HUES48 (cell line): ENCODE results near the gene FBXO15.

Experiments
- H3K27ac ChIP-seq: one replicate; pipeline ENCODE4 v1.7.0; 2013; ENCODE audit warnings: low read depth, low read length, inconsistent platforms
- H3K27me3 ChIP-seq: 2 replicates; pipeline ENCODE4 v1.6.1; 2013; ENCODE audit warnings: mild to moderate bottlenecking, low read length; ENCODE audit not compliant: control insufficient read depth, insufficient read depth
- H3K36me3 ChIP-seq: 2 replicates; pipeline ENCODE4 v1.6.1; 2013; ENCODE audit warnings: low read length; ENCODE audit not compliant: control insufficient read depth, insufficient read depth
- H3K4me1 ChIP-seq: 2 replicates; pipeline ENCODE4 v1.6.1; 2013; ENCODE audit warnings: mild to moderate bottlenecking, low read length; ENCODE audit not compliant: control insufficient read depth, insufficient read depth
- H3K4me3 ChIP-seq: 2 replicates; pipeline ENCODE4 v1.5.1; 2013; ENCODE audit warnings: mild to moderate bottlenecking, low read depth, low read length
- H3K9ac ChIP-seq: 2 replicates; pipeline ENCODE4 v1.6.1; 2013; ENCODE audit warnings: mild to moderate bottlenecking, low read depth, low read length, moderate library complexity
- H3K9me3 ChIP-seq: 2 replicates; pipeline ENCODE4 v1.6.1; 2013; ENCODE audit warnings: low read length; ENCODE audit not compliant: control insufficient read depth, insufficient read depth

FBXO15 gene

DNA sequence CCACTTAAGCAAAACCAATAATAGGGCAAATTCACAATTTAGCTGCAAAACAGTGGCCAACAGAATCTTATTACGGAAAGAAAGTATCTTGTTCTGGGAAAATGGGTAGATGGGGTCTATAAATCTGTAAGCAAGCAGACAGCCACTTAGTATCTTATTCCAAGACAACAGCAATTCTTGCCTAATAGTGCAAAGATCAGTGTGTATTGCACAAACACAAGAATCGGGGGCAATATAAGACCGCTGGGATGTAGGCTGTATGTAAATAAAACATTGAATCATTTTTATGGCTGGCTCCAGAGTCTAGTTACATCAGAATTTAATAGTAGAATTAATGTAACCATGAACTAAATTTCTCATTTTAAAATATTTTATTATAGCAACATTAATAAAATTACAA is 85.6 kb downstream of the FBXO15 start:
- H3K27me3 ChIP-seq, result no peaks in the 10 kb centered on the region
- no peak overlapping the region for H3K4me3 ChIP-seq
- H3K27ac ChIP-seq, result no peak overlapping the region
- H3K9ac ChIP-seq, result no peak overlapping the region
- H3K36me3 ChIP-seq, result no peaks in the 10 kb centered on the region
- H3K4me1 ChIP-seq, result no peaks in the 10 kb centered on the region
- H3K9me3 ChIP-seq, result no peaks in the 10 kb centered on the region

DNA sequence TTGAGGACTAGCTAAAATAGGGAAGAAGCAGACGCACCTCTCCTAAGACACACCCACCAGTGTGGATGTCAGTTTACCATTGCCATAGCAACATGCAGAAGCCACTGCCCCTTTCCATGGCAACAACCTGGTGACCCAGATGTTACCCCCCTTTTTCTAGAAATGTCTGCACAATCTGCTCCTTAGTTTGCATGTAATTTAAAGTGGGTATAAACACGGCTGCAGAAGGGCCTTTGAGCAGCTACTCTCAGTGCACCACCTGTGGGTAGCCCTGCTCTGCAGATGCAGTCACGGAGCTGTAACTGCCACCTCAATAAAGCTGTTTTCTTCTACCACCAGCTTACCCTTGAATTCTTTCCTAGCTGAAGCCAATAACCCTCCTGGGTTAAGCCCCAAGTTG is 87.1 kb downstream of the FBXO15 start:
- Histone ChIP-seq H3K36me3 (no peaks in the 10 kb centered on the region), H3K27ac (no peak overlapping the region), H3K4me3 (no peak overlapping the region), H3K9ac (no peak overlapping the region), H3K4me1 (no peaks in the 10 kb centered on the region), H3K9me3 (no peaks in the 10 kb centered on the region), H3K27me3 (no peaks in the 10 kb centered on the region)

DNA sequence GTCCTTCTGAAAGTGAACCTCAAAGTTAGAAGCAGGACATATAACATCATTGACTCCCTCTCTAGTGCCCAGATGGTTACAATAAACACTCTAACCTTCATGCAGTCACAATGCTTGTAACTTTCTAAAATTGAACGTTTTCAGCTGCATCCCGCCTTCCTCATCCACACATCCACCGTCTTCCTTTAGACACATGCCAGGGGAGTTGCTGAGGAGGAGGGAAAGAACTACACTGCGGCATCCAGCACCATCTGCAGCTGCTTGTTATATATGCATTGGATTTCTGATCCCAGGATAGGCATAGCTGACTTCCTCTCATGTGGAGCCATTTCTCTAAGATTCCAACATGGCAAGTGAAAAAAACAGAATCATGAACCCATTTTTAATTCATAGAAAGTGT is 96.8 kb downstream of the FBXO15 start:
- H3K9ac ChIP-seq, result no peak overlapping the region
- H3K27ac ChIP-seq, result no peak overlapping the region
- H3K9me3 ChIP-seq, result no peaks in the 10 kb centered on the region
- H3K4me3 ChIP-seq, result no peak overlapping the region
- no peaks in the 10 kb centered on the region for H3K27me3 ChIP-seq
- H3K4me1 ChIP-seq, result no peaks in the 10 kb centered on the region
- H3K36me3 ChIP-seq, result no peaks in the 10 kb centered on the region

GRCh38 chr18:74040459-74041332 is 106.9 kb downstream of the FBXO15 start:
- H3K4me3 ChIP-seq, result no peak overlapping the region

GRCh38 chr18:74040008-74040407 is 107.6 kb downstream of the FBXO15 start:
- peaks cover 13% of the 10 kb centered on the region for H3K4me1 ChIP-seq
- H3K27ac ChIP-seq, result no peak overlapping the region
- H3K4me3 ChIP-seq, result no peak overlapping the region
- no peaks in the 10 kb centered on the region for H3K36me3 ChIP-seq
- no peaks in the 10 kb centered on the region; the same call in 1 of the 2 replicates for H3K9me3 ChIP-seq
- H3K27me3 ChIP-seq, result no peaks in the 10 kb centered on the region
- no peak overlapping the region for H3K9ac ChIP-seq

More at GRCh38 chr18:74040459-74041332, 106.9 kb downstream of the FBXO15 start:
- no peaks in the 10 kb centered on the region for H3K9me3 ChIP-seq
- no peaks in the 10 kb centered on the region for H3K27me3 ChIP-seq
- no peak overlapping the region for H3K27ac ChIP-seq
- H3K4me1 ChIP-seq, result peaks cover 13% of the 10 kb centered on the region
- H3K36me3 ChIP-seq, result no peaks in the 10 kb centered on the region
- H3K9ac ChIP-seq, result no peak overlapping the region

GRCh38 chr18:74029161-74029560 is 118.5 kb downstream of the FBXO15 start:
- no peaks in the 10 kb centered on the region for H3K4me1 ChIP-seq
- no peak overlapping the region for H3K27ac ChIP-seq
- no peak overlapping the region for H3K9ac ChIP-seq
- no peaks in the 10 kb centered on the region for H3K27me3 ChIP-seq
- no peak overlapping the region for H3K4me3 ChIP-seq
- H3K9me3 ChIP-seq, result 0 out of 2 replicates have a peak, but pooled peaks cover 3% of the 10 kb centered on the region
- H3K36me3 ChIP-seq, result no peaks in the 10 kb centered on the region
